HG03196 (cell line): ENCODE results near the gene NSMCE4A.
"Not testable (repeated sequence)": the region's sequence is repeated elsewhere in the genome, so short reads cannot be mapped to it uniquely, and the experiment has no call there.

Experiments
- ATAC-seq: cut with Tn5 transposase; IDR thresholded peaks from one replicate; pipeline ENCODE4 v1.9.1; 2021; ENCODE audit not compliant: unreplicated experiment

Gene NSMCE4A, protein sequence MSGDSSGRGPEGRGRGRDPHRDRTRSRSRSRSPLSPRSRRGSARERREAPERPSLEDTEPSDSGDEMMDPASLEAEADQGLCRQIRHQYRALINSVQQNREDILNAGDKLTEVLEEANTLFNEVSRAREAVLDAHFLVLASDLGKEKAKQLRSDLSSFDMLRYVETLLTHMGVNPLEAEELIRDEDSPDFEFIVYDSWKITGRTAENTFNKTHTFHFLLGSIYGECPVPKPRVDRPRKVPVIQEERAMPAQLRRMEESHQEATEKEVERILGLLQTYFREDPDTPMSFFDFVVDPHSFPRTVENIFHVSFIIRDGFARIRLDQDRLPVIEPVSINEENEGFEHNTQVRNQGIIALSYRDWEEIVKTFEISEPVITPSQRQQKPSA

DNA sequence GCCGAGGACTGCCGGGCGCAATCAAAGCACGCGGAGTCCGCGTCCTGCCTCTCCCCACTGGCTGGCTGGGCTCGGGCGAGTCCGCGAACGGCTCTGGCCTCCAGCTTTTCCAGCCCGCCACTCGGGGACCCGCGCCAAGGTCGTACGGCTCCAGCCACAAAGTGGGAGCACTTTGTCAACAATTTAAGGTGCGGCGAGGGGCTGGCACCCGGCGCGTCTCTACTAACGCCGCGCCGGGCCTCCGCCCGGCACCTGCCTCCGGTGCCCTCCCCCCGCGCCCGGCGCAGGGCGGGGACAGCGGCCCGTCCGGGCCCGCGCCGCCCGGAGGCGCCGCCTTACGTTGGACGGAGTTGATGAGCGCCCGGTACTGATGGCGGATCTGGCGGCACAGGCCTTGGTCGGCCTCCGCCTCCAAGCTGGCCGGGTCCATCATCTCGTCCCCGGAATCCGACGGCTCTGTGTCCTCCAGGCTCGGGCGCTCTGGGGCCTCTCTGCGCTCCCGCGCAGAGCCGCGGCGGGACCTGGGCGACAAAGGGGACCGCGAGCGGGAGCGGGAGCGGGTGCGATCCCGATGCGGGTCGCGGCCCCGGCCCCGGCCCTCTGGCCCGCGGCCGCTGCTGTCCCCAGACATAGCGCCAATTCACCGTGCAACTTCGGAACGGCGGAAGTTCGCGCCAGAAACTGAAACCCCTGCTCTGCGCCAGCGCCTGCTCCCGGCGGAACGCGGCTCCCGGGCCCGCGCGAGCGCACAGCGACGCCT, at the start of gene NSMCE4A:
Gene NSMCE4A (minus strand): TSS at position 683 of the 760 bp plus-strand sequence. CDS start 52 bp downstream, at position 631.
- peak; percentile 87 for ATAC-seq

GRCh38 chr10:122023257-122023656, 48.2 kb upstream of the NSMCE4A start:
- ATAC-seq: not testable (repeated sequence)

DNA sequence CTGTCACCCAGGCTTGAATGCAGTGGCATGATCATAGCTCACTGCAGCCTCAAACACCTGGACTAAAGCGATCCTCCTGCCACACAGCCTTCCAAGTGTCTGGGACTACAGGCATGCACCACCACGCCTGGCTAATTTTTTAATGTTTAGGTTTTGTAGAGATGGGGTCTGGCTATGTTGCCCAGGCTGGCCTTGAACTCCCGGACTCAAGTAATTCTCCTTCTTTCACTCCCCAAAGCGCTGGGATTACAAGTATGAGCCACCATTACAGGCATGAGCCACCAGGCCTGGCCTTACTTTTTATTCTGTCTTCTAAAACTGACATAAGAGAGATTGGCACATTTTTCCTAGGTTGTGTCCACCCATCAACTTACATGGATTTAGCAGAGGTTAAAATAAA, 47.3 kb upstream of the NSMCE4A start:
- ATAC-seq: no peak

- no peak for ATAC-seq
Measured at GRCh38 chr10:122021828-122022227, 46.8 kb upstream of the NSMCE4A start.

DNA sequence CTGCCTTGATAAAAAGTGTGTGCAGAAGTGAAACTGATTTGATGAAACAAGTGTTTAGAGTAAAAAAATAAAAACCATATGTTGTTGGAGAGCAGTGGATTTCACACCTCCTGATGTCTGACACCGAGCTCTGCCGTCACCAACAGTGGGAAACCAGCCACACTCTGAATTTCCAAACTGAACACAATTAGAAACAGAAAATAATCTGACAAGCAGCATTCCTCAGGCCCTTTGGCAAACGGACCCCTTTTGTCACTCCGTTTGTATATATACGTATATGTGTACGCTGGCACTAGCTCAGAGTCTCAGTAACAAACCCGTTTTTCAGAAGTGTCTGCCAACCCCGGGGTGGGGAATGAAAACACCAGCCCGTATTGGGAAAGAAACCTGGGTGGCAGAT, 46.4 kb upstream of the NSMCE4A start:
- ATAC-seq: no peak

GRCh38 chr10:122020226-122020625, 45.2 kb upstream of the NSMCE4A start:
- no peak for ATAC-seq

GRCh38 chr10:122019414-122019975, 44.5 kb upstream of the NSMCE4A start:
- no peak for ATAC-seq

DNA sequence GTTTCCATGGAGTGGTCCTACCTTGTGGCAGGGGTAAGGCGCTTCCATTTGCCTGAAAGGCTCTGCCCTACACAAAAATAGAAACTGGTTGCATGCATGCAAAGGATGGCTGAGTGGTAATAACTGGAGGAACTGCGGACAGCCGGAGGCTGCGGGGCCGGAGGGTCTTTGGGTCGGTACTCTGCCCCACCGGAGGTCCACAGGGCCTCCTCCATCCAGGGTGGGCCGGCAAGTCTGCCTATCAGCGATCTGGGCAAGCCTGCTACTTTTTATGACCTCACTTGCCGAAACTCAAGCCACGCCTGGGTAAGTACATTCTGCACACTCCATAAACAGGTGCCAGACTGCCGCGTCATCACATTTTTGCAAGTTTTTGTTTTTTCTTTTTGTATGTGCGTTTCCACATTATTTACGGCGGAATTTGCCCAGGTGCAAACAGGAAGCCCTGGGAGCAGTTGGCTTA, 44.0 kb upstream of the NSMCE4A start:
- ATAC-seq: no peak

DNA sequence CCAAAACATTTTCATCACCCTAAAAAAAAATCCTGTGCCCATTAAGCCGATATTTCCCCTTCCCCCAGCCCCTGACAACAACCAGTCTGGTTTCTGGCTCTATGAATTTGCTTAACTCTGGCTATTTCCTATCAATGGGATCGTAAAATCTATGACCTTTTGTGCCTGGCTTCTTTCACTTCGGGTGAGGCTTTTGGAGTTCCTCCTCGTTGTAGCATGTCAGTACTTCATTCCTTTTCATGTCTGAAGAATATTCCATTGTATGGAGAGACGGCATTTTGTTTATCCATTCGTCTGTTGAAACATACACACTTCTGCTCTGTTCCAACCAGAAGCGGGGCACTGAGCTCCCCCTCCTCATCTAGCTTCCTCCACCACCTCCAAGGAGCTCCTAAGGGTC, 43.5 kb upstream of the NSMCE4A start:
- no peak for ATAC-seq

DNA sequence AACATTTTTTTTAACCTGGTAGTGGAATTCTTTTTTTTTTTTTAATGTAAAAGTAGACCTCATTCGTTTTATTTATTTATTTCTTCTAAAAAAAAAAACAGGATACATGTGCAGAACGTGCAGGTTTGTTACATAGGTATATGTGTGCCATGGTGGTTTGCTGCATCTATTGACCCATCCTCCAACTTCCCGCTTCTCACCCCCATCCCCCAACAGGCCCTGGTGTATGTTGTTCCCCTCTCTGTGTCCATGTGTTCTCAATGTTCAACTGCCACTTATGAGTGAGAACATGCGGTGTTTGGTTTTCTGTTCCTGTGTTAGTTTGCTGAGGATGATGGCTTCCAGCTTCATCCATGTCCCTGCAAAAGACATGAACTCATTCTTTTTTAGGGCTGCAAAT, 42.9 kb upstream of the NSMCE4A start:
- ATAC-seq: not testable (repeated sequence)

DNA sequence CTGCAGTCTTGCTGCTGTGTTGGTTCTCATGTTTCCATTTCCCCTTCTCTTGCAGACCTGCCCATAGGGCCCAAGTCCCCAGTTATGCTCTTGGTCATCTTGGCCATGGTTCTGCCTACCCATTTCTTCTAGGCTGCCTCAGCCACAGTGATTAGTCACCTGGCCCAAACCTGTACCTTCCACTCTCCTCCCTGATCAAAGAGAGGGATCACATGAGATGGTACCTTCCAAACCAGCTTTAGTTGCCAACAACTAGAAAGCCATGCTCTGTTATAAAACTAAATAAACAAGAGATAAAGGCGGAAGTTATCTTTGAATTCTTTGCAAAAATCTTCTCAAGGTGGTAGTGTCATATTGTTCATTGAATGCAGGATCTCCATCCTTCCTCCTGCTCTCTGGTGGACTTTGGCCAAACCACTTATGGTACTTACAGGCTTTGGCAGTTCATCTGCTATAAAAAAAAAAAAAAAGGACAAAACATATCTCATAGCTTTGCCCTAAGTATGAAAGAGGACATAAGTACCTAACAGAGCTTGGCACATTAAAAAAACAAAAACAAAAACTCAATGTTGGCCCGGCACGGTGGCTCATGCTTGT, 39.7 kb upstream of the NSMCE4A start:
- no peak for ATAC-seq

DNA sequence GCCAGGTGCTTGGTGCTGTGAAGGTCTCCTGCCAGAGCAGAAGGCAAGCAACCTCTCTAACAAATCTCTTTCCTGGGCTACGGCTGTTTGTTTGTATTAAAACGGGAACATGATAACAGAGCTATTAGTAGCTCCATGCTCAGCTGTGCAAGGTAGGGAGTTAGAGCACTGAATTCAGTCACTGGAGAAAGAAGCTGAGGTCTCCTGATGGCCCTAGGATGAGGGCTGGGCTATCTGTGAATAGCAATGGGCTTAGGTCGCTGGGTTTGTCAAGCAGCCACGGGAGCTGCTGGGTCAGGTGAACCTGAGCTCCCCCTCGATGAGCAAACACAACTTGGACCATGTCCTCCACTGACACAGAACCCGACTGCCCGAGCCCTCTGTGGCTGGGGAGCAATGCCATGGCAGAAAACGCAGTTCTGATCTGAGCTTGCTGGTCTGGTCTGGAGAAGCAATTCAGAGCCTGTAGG, 38.3 kb upstream of the NSMCE4A start:
- no peak for ATAC-seq

DNA sequence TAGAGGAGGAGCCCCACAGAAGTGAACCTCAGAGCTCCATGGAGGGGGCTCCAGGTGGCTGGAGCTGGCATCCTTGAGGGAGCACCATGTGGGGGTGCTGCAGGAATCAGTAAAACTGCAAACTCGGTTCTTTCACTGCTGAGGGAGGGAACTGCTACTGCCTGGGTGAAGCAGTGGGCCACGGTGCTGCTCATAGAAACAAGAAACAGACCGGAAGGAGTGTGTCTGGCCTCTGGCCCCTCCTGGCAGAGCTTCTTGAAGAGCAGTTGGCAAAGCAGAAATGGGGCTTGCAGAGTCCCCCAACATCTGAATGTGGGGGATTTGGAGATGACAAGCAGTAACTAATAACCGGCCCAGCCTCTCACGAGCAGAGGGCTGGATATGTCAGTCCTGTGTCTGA, 37.7 kb upstream of the NSMCE4A start:
- no peak for ATAC-seq

DNA sequence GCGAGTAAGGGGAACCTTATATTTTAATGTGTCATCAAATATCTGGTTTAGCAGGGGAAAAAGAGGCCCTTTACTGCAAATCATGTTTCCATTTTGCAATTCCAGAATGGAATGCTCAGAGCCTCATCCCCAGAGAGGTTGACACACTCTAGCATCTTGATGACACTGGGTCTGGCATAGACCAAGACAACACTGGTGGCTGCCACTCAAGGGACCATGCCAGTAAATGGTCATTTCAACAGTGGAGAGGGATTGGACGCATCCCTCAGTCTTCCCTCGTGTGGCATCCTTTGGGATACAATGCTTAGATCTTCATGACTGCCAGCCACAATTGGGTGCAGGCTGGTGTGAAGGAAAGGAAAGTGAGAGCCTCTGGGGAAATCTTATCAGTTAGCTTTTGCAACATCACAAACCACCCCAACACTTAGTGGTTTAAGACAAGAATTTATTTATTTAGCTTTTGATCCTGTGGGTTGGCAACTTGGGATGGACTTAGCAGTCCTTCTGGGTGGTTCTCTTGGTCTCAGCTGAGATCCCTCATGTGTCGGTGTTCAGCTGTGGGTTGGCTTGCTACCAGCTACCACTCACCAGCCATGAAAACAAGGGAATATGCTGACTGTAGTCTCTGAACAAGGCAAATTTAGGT, 35.5 kb upstream of the NSMCE4A start:
- no peak for ATAC-seq

DNA sequence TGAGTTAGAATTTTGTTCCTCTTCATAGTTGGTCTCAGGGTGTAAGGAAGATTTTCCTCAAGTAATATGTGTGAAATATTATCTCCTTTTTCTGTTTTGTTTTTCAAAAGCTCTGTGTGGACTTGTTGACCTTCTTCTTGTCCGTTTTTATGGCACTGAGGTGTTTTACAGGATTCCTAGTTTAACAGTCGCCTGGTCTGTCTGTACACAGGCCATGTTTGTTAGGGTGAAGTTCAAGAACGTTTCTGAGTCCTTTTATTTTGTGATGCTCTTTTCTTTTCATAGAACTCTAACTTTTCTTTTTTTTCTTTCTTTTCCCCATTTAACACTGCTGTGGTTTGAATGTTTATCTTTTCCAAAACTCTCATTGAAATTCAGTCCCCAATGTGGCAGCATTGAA, 32.4 kb upstream of the NSMCE4A start:
- ATAC-seq: no peak

GRCh38 chr10:122001698-122002097, 26.7 kb upstream of the NSMCE4A start:
- no peak for ATAC-seq

DNA sequence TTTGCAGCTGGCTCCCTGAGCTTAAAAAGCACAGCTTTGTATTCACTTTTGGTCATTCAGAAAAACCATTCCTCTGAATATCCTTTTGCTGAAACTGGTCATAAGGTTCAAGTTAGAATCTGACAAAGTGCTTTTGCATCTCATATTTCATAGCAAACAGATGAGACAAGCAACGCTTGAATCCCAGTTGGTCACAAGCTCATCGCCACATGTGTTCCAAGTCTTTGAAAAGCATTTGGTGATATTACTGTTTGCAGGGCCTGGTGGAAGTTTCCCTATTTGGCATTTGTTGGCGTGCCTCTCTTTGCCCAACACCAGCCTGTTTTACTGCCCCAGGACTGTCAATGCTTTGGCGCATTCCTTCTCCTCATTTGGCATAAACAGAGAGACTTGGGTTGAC, 24.3 kb upstream of the NSMCE4A start:
- ATAC-seq: no peak

DNA sequence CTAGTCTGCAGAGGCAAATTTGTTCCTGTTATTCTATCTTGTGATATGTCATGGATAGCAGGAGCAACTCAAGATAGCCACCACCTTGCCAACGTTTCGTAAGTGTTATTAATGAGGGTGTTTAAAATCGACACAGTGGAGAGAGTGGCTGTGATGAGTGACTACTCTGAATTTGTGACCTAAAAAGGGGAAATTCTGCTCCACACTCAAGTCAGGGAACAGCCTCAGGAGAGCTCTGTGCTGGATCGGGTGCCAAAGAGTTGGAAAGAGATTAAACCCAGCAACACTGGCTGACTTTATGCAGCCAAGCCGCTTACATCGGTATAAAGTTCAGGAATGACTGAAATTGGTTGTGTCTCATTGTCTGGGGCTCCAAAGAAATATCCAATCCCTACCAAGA, 23.4 kb upstream of the NSMCE4A start:
- no peak for ATAC-seq

DNA sequence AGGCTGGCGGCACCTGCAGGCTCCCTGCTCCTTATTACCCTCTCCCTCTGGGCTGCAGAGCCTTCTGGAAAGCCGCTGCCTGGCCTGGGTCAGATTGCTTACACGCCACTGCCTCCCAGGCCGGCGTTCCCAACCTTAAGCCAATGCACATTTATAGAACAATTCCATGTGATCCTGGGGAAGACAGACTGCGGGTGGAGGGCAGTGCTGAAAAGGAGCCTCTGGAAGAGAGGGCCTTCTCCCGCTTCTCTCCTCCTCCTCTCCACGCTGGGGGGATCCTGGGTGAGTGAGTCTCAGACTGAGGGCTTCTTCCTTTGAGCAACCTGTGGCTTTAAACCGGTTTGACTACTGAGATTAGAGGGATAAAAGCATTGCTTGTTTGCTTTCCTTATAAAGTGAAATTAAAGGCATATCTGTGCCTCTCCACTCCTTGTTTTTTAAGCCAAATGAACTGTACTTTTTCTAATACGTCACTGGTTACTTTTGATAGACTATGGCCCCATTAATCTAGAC, 19.5 kb upstream of the NSMCE4A start:
- no peak for ATAC-seq

- not testable (repeated sequence) for ATAC-seq
Measured at GRCh38 chr10:121991727-121992126, 16.7 kb upstream of the NSMCE4A start.
